Fibroblast of peridontal ligament (primary cell): ENCODE results near the gene BRPF1.

Source experiments
- DNase-seq: peaks from one replicate; pipeline ENCODE4 v3.0.0-alpha.2; 2010; ENCODE audit errors: extremely low read depth

BRPF1 gene

GRCh38 chr3:9703736-9704346 is 27.7 kb upstream of the BRPF1 start, which contains the start of gene CPNE9:
Gene CPNE9, plus strand, starts transcription at chr3:9703833. Its CDS starts 164 bp downstream, at chr3:9703997.
- no peak for DNase-seq

- DNase-seq, result no peak
Observed at GRCh38 chr3:9704347-9705322, 26.9 kb upstream of the BRPF1 start.

GRCh38 chr3:9710174-9710739 is 21.3 kb upstream of the BRPF1 start:
- DNase-seq, result no peak

GRCh38 chr3:9712415-9712814 is 19.1 kb upstream of the BRPF1 start:
- DNase-seq, result no peak

- DNase-seq, result no peak
Observed at GRCh38 chr3:9713142-9713541, 18.4 kb upstream of the BRPF1 start.

DNA sequence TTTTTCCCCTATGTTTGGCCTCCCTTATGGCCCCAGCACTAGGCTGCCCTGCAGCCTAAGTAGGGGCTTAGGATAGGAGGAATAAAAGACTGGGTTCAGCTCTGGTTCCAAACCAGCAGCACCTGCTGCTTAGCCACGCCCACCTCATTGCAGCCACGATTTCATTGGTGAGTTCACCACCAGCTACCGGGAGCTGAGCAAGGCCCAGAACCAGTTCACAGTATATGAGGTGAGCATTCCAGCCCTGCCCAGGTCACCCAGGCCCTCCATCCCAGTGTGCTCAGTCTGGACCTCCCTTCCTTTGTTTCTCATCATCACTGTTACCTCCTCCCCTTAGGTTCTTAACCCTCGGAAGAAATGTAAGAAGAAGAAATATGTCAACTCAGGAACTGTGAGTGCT is 16.4 kb upstream of the BRPF1 start:
- DNase-seq, result no peak

DNA sequence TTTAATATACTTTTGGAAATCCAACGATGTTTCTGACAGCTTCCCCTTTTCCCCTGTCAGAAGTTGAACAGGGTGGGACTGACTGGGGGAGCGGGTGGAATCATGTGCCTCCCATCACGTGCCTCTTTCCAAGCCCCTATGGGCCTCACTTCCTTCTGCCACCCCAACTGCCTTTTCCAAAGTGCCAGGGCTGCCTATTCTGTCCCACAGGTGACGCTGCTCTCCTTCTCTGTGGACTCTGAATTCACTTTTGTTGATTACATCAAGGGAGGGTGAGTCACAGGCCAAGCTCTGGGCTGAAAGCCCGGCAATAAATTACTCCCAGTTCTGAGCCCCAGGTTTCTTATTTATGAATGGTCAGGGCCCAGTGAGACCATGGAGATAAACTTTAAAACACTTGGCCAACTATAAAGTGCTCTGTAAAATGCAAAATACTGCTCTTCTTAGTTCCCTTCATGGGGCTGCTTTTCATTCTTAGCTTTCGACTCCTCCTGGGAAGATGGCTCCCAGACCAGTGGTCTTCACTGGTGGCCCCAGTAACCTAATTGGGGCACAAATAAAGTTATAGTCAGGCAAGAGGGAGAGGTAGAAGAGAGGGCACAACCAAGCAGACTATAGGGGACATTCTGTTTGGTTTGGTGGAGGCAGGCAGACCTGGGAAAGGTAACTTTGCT is 15.6 kb upstream of the BRPF1 start:
- DNase-seq, result peak; percentile 97

DNA sequence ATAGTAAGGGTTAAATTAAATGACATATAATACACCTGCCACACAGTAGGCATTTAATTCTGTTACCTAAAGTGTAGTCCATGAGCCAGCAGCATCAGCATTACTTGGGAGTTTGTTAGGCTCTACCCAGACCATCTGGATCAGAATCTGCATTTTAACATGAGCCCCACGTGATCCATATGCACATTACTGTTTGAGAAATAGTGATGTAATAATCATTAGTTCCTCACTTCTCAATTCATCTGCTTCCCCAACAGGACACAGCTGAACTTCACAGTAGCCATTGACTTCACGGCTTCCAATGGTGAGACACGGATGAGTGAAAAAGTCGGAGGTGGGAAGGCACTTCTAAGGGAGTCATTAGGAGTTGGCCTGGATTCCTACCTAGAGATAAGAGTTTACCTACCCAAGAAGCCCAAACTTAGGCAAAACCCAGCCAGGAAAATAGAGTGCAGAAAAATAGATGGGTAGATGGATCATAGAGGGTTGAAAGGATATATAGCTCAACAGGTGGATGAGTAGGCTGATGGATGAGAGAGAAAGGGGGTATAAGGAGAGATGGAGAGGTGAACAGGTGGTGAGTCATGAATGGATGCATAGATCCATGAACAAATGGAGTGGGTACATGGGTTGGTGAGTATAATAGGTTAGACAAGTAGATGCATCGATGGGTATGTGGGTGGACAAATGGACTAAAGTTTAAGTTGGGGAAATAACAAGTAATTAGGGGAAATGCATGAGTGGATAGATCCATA is 14.6 kb upstream of the BRPF1 start:
- no peak for DNase-seq

DNA sequence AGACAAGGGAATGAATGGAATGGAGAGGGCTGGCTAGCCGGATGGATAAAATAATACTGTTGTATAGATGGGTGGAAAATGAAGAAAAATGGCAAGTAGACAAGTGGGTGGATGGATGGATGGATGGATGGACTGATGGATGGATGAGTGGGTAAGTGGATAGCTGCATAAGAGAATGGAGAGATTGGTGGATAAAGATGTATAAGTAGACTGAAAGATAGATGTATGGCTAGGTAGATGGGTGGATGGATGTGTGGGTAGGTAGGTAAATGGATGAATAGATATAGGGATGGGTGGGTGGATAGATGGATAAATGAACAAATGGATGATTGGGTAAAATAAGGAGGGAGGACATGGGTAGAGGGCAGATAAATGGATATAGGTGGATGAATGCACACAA is 14.0 kb upstream of the BRPF1 start:
- no peak for DNase-seq

GRCh38 chr3:9718118-9718517 is 13.4 kb upstream of the BRPF1 start:
- DNase-seq, result no peak

GRCh38 chr3:9721015-9721699 is 10.4 kb upstream of the BRPF1 start:
- no peak for DNase-seq

DNA sequence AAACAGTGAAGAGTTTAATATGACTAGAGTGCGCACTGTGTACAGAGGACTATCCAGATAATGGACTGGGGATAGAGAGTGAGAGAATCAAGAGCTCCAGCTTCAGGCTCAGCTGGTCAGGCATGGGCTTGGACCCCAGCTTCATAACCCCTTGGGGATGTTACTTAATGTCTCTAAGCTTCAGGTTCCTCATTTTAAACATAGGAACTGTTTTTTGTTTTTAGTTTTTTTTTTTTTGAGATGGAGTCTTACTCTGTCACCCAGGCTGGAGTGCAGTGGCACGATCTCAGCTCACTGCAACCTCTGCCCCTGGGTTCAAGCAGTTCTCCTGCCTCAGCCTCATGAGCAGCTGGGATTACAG is 9.9 kb upstream of the BRPF1 start:
- DNase-seq, result no peak

- DNase-seq, result no peak
Observed at GRCh38 chr3:9725775-9726515, 5.6 kb upstream of the BRPF1 start.

GRCh38 chr3:9727041-9727595 is 4.4 kb upstream of the BRPF1 start:
- DNase-seq, result no peak

DNA sequence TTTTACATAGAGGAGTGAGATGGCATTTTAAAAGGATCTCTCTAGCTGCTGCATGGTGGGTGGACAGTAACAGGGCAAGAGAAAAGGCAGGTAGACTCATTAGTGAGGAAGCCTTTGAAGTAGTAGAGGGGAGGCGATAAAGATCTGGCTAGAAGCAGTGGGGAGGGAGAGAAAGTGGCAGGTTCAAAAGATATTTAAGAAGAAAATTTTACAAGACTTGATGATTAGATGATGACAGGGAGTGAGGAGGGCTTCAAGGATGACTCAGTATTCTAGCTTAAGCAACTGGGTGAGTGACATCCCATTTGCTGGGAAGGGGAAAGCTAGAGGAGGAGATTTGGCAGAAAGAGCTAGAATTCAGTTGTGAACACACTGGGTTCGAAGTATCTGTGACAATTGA is 3.8 kb upstream of the BRPF1 start:
- DNase-seq, result no peak

DNA sequence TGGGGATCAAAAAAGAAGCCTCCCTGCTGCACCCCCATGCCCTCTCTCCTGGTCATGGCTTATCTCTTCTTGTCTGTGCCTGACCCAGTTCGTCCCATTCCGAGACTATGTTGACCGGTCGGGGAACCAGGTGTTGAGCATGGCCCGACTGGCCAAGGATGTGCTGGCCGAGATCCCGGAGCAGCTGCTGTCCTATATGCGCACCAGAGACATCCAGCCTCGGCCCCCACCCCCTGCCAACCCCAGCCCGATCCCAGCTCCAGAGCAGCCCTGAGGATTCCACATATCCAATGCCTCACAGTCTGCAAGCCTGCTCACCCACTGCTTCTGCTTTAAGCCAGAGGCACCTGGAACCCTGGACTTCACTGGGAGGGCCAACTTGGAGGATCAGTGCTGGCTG is 2.1 kb upstream of the BRPF1 start:
- no peak for DNase-seq

- no peak for DNase-seq
Observed at GRCh38 chr3:9730657-9731205, 804 bp upstream of the BRPF1 start.

GRCh38 chr3:9732080-9732739 is 675 bp downstream of the BRPF1 start:
- no peak for DNase-seq

DNA sequence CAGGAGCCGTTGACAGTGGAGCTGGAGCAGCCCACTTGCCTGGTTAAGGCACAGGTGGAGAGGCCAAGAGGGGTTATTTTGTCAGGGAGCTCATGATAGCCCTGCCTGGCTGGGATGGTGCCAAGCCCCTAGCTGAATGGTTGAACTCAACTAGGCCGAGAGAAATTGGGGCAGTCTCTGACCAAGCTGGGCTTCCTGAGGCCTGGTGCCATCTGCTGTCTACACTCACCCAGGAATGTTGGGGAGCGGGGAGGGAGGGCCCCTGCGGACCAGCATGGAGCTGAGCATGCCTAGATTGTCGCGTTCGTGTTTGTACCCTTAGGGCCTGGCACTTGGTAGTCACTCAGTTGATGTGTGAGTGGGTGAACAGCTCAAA is 1.2 kb downstream of the BRPF1 start:
- peak; percentile 29 for DNase-seq
